Fibroblast of villous mesenchyme (primary cell): Measurements from ENCODE around the gene RAB40A. TPM values are rescaled to one million over a fixed set of nuclear protein-coding genes. Genes with fewer than 3 reads are reported as not detected.
"Not testable (repeated sequence)": the region's sequence is repeated elsewhere in the genome, so short reads cannot be mapped to it uniquely, and the experiment has no call there.

ENCODE experiments used
- DNase-seq: peaks from one replicate; pipeline ENCODE4 v3.0.0-alpha.2; 2010; ENCODE audit warnings: low read depth
- H3K4me3 ChIP-seq: 2 replicates; pipeline ENCODE4 v1.5.1; 2011; ENCODE audit warnings: low read depth, mild to moderate bottlenecking, low read length
- CTCF ChIP-seq: IDR thresholded peaks from 2 replicates; pipeline ENCODE4 v1.5.1; 2012; ENCODE audit warnings: low read depth, mild to moderate bottlenecking, low read length; ENCODE audit not compliant: insufficient read depth
- total RNA-seq: library from RNA; depleted of rRNA; stranded (reverse); fragments of >200 nt; gene quantifications from 2 replicates; pipeline ENCODE4 v1.2.3, GENCODE V29; 2012

Gene RAB40A
- total RNA-seq, 1 donor: 0.43 TPM

GRCh38 chrX:103477496-103477895, 41.8 kb downstream of the RAB40A start:
- DNase-seq: peak; percentile 4
- no peak overlapping the region for H3K4me3 ChIP-seq
- TF ChIP-seq CTCF: no peak

- TF ChIP-seq CTCF: no peak
- DNase-seq: peak; percentile 13
- no peak overlapping the region for H3K4me3 ChIP-seq
Observed at GRCh38 chrX:103475381-103475780, 43.9 kb downstream of the RAB40A start.

GRCh38 chrX:103469977-103470376, 49.3 kb downstream of the RAB40A start:
- DNase-seq, H3K4me3 ChIP-seq: not testable (repeated sequence)

GRCh38 chrX:103467887-103468286, 51.4 kb downstream of the RAB40A start:
- DNase-seq: no peak
- H3K4me3 ChIP-seq: no peak overlapping the region
- no peak for TF ChIP-seq CTCF

- no peak for DNase-seq
- no peak overlapping the region for H3K4me3 ChIP-seq
- TF ChIP-seq CTCF: no peak
Observed at GRCh38 chrX:103467156-103467555, 52.1 kb downstream of the RAB40A start.

- DNase-seq: peak; percentile 75
- peak; percentile 88 for TF ChIP-seq CTCF
- peak overlapping the region; percentile 27 for H3K4me3 ChIP-seq
Observed at GRCh38 chrX:103464774-103465117, 54.5 kb downstream of the RAB40A start.

- peak overlapping the region; percentile 27 for H3K4me3 ChIP-seq
- peak; percentile 37 for DNase-seq
Observed at GRCh38 chrX:103464072-103464773, 55.1 kb downstream of the RAB40A start.

More at GRCh38 chrX:103464072-103464773, 55.1 kb downstream of the RAB40A start:
- TF ChIP-seq CTCF: peak; percentile 58
